Thoracic aorta (tissue), 2 donors: ENCODE measurements around the gene HYLS1. TPM values are rescaled to one million over a fixed set of nuclear protein-coding genes. Genes with fewer than 3 reads are reported as not detected.

Experiments
- ATAC-seq: fragments of 150-250 bp; one replicate; pipeline ENCODE4 v1.8.0; 2017; ENCODE audit warnings: low read depth; ENCODE audit not compliant: insufficient number of reproducible peaks, low FRiP score
- DNase-seq: peaks from one replicate; pipeline ENCODE4 v3.0.0-alpha.2; 2020; ENCODE audit warnings: low spot score
- H3K27ac ChIP-seq, 2 donors: fragments of 200-600 bp; sonication (generic); 1 replicate in 1 of 2; 2 replicates in 1 of 2; pipeline ENCODE4 v1.5.1; 2016; ENCODE audit warnings: mild to moderate bottlenecking in 2 of 2, moderate library complexity in 2 of 2
- H3K27me3 ChIP-seq: fragments of 200-600 bp; sonication (generic); replicated peaks from 2 replicates; pipeline ENCODE4 v1.6.0; 2016; ENCODE audit warnings: mild to moderate bottlenecking; ENCODE audit not compliant: insufficient read depth
- H3K36me3 ChIP-seq: fragments of 200-600 bp; sonication (generic); one replicate; pipeline ENCODE4 v1.5.1; 2016
- H3K4me1 ChIP-seq, 2 donors: fragments of 200-600 bp; sonication (generic); 1 replicate in 1 of 2; 2 replicates in 1 of 2; pipeline versions ENCODE4 v1.5.1 to v1.6.0; 2016; ENCODE audit warnings: low read depth in 2 of 2, mild to moderate bottlenecking in 1 of 2; ENCODE audit not compliant: control insufficient read depth in 1 of 2
- H3K4me3 ChIP-seq: fragments of 200-600 bp; sonication (generic); 2 replicates; pipeline ENCODE4 v1.5.1; 2016; ENCODE audit warnings: mild to moderate bottlenecking
- H3K9me3 ChIP-seq: fragments of 200-600 bp; sonication (generic); 2 replicates; pipeline ENCODE4 v1.5.1; 2016
- CTCF ChIP-seq: fragments of 200-600 bp; sonication (generic); IDR thresholded peaks from one replicate; pipeline ENCODE4 v1.5.1; 2019; ENCODE audit warnings: antibody characterized with exemption
- total RNA-seq, 2 donors: library from RNA; depleted of rRNA; stranded (reverse); fragments of >200 nt; gene quantifications; one replicate each; pipeline versions ENCODE4 v1.1.0 to v1.2.3, GENCODE V29; 2016

Gene HYLS1
- total RNA-seq, 2 donors from 2014 or later, result 0.56 to 6.1 TPM

- H3K27ac ChIP-seq, result no peak overlapping the region
- no peaks in the 10 kb centered on the region for H3K9me3 ChIP-seq
- H3K4me1 ChIP-seq, result no peaks in the 10 kb centered on the region
- no peaks in the 10 kb centered on the region for H3K27me3 ChIP-seq
- H3K4me3 ChIP-seq, result no peak overlapping the region
- H3K36me3 ChIP-seq, result no peaks in the 10 kb centered on the region
- no peak for ATAC-seq
- no peak for DNase-seq
- TF ChIP-seq CTCF, result no peak
These were observed 57.0 kb downstream of the HYLS1 start for GRCh38 chr11:125944350-125945010.

GRCh38 chr11:125945011-125945796 is 57.7 kb downstream of the HYLS1 start:
- Histone ChIP-seq H3K27ac (no peak overlapping the region), H3K36me3 (no peaks in the 10 kb centered on the region), H3K9me3 (no peaks in the 10 kb centered on the region), H3K4me1 (no peaks in the 10 kb centered on the region), H3K4me3 (no peak overlapping the region), H3K27me3 (no peaks in the 10 kb centered on the region)
- TF ChIP-seq CTCF, result no peak
- DNase-seq, result no peak
- ATAC-seq, result no peak

GRCh38 chr11:125945797-125946520 is 58.5 kb downstream of the HYLS1 start, which contains the start of gene VSIG10L2:
TSS of gene VSIG10L2 (plus strand) at chr11:125946044. CDS start at chr11:125946056, 12 bp downstream.
- H3K4me1 ChIP-seq, result no peaks in the 10 kb centered on the region
- ATAC-seq (no peak), DNase-seq (no peak)
- H3K9me3 ChIP-seq, result no peaks in the 10 kb centered on the region
- no peaks in the 10 kb centered on the region for H3K27me3 ChIP-seq
- H3K27ac ChIP-seq, result no peak within 1 kb of the TSS
- no peak within 1 kb of the TSS for H3K4me3 ChIP-seq
- no peak for TF ChIP-seq CTCF
- H3K36me3 ChIP-seq, result no peaks in the 10 kb centered on the region

GRCh38 chr11:125946712-125947418 is 59.4 kb downstream of the HYLS1 start:
- no peaks in the 10 kb centered on the region for H3K4me1 ChIP-seq
- TF ChIP-seq CTCF, result no peak
- no peaks in the 10 kb centered on the region for H3K9me3 ChIP-seq
- H3K36me3 ChIP-seq, result no peaks in the 10 kb centered on the region
- H3K27me3 ChIP-seq, result no peaks in the 10 kb centered on the region
- no peak overlapping the region for H3K4me3 ChIP-seq
- DNase-seq (no peak), ATAC-seq (no peak)
- no peak overlapping the region for H3K27ac ChIP-seq
